SK-N-MC (cell line): ENCODE data around the gene PAPOLA.

Source experiments
- DNase-seq: peaks from one replicate; pipeline ENCODE4 v3.0.0-alpha.2; 2011; ENCODE audit warnings: low read depth, low spot score
- H3K27ac ChIP-seq: fragments of 200-600 bp; sonication (generic); 2 replicates; pipeline ENCODE4 v1.5.1; 2016; ENCODE audit warnings: mixed run types
- H3K36me3 ChIP-seq: fragments of 200-600 bp; sonication (generic); 2 replicates; pipeline ENCODE4 v1.6.1; 2017; ENCODE audit warnings: antibody characterized with exemption, low read length, mixed read lengths; ENCODE audit not compliant: insufficient read depth
- H3K4me3 ChIP-seq: fragments of 200-600 bp; sonication (generic); 2 replicates; pipeline ENCODE4 v1.5.1; 2016
- H3K9ac ChIP-seq: fragments of 200-600 bp; sonication (generic); 2 replicates; pipeline ENCODE4 v1.8.0; 2017; ENCODE audit warnings: mixed run types, mixed read lengths; ENCODE audit not compliant: insufficient read length
- H3K9me3 ChIP-seq: fragments of 200-600 bp; sonication (generic); 2 replicates; pipeline ENCODE4 v1.6.1; 2017; ENCODE audit warnings: low read depth, mild to moderate bottlenecking, antibody characterized with exemption, low read length, moderate library complexity, mixed read lengths
- EZH2 ChIP-seq: fragments of 200-600 bp; sonication (generic); IDR thresholded peaks from one replicate; pipeline ENCODE4 v1.6.1; 2017; ENCODE audit warnings: antibody characterized with exemption
- FOXP2 ChIP-seq: optimal IDR thresholded peaks from 2 replicates; pipeline ENCODE3; 2011; ENCODE audit warnings: mild to moderate bottlenecking, moderate library complexity; ENCODE audit not compliant: insufficient read depth; ENCODE audit errors: extremely low read length, control extremely low read depth
- POLR2AphosphoS5 ChIP-seq: IDR thresholded peaks from 2 replicates; pipeline ENCODE4 v1.6.1; 2012; ENCODE audit warnings: mild to moderate bottlenecking, low read depth, low read length, borderline replicate concordance

Gene PAPOLA

DNA sequence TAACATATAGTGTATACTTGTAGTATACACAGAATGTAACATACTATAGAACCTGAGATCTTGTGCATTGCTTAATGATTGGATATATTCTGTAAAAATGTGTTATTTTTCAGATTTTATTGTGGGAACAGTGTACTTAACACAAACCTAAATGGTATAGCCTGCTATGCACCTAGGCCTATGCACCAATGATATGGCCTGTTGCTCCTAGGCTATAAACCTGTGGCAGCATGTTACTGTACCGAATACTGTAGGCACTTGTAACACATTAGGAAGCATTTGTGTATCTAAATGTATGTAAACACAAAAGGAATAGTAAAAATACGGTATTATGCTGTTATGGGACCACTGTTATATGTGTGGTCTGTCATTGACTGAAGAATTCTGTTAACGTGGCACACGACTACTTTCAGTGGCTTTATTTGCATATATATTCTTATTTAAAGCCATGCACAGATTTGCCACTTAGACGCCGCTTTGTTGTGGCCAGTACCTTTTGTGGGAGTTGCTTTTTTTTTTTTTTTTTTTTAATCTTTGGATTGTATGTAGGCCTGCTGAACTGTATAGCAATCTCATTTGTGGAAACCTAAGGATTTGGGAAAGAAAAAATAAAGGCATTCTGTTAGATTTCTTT, 7.4 kb downstream of the PAPOLA start:
- peaks cover 25% of the 10 kb centered on the region for H3K36me3 ChIP-seq
- no peak overlapping the region for H3K9ac ChIP-seq
- TF ChIP-seq POLR2AphosphoS5: no peak
- no peak for TF ChIP-seq EZH2
- H3K4me3 ChIP-seq: no peak overlapping the region
- no peak for DNase-seq
- H3K9me3 ChIP-seq: peaks cover 10% of the 10 kb centered on the region
- H3K27ac ChIP-seq: no peak overlapping the region

DNA sequence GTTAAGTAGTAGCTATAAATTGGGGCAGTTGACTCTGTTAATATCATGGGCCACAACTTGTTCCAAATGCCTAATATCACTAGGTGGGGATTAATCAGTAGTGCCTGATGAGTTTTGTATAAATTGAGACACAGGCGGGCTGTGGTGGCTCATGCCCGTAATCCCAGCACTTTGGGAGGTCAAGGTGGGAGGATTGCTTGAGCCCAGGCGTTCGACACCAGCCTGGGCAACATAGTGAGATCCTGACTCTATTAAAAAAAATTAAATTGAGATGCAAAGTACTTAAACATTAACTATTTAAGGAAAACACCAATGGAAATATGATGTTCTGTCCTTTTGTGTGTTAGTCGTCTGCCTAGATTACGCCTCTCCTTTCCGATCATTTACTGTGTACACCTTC, 9.0 kb downstream of the PAPOLA start:
- no peak for TF ChIP-seq EZH2
- no peak for TF ChIP-seq FOXP2
- TF ChIP-seq POLR2AphosphoS5: no peak
- no peak for DNase-seq
- Histone ChIP-seq H3K9ac (no peak overlapping the region), H3K4me3 (no peak overlapping the region), H3K27ac (no peak overlapping the region; the same call in 1 of the 2 replicates), H3K9me3 (peaks cover 8% of the 10 kb centered on the region), H3K36me3 (peaks cover 9% of the 10 kb centered on the region)

DNA sequence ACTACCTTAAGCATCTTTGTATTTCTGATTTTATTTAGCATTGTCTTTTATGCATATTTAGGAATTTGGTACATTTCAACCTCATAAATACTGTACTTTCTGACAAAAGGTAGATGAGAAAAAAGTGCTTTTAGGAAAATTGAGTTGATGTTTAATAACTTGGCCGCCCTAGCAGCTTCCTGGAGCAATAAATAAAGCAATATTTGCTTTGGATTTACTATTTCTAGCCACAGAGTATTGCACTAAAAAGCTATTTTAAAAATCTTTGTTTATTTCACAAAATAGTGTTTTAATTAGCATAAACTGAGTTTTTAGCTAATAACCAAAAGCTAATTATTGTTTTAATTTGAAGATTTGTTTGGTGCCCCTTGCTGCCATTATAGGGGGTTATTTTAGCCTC, 9.5 kb downstream of the PAPOLA start:
- H3K36me3 ChIP-seq: peaks cover 4% of the 10 kb centered on the region
- H3K9me3 ChIP-seq: peaks cover 3% of the 10 kb centered on the region; the same call in 1 of the 2 replicates
- H3K4me3 ChIP-seq: no peak overlapping the region
- TF ChIP-seq EZH2: no peak
- no peak for TF ChIP-seq FOXP2
- no peak for TF ChIP-seq POLR2AphosphoS5
- H3K27ac ChIP-seq: no peak overlapping the region
- no peak overlapping the region for H3K9ac ChIP-seq
- DNase-seq: no peak

DNA sequence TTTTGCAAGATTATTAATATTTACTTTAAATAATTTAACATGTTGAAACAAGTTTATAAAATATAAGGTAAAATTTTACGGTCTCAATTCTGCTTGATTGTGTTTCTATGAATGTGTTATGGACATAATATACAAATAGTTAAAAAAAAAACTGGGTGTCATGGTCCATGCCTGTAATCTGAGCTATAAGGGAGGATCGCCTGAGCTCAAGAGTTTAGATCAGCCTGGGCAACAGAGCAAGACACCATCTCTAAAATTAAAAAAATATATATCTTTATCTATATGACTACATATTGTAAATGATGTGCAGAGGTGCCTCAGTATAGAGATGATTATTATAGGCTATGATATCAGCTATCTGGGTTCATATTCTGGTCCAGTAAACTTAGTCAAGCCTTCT, 9.9 kb downstream of the PAPOLA start:
- no peak overlapping the region for H3K27ac ChIP-seq
- H3K36me3 ChIP-seq: no peaks in the 10 kb centered on the region
- H3K4me3 ChIP-seq: no peak overlapping the region
- TF ChIP-seq FOXP2 (no peak), POLR2AphosphoS5 (no peak), EZH2 (no peak)
- no peaks in the 10 kb centered on the region for H3K9me3 ChIP-seq
- no peak for DNase-seq
- no peak overlapping the region for H3K9ac ChIP-seq

DNA sequence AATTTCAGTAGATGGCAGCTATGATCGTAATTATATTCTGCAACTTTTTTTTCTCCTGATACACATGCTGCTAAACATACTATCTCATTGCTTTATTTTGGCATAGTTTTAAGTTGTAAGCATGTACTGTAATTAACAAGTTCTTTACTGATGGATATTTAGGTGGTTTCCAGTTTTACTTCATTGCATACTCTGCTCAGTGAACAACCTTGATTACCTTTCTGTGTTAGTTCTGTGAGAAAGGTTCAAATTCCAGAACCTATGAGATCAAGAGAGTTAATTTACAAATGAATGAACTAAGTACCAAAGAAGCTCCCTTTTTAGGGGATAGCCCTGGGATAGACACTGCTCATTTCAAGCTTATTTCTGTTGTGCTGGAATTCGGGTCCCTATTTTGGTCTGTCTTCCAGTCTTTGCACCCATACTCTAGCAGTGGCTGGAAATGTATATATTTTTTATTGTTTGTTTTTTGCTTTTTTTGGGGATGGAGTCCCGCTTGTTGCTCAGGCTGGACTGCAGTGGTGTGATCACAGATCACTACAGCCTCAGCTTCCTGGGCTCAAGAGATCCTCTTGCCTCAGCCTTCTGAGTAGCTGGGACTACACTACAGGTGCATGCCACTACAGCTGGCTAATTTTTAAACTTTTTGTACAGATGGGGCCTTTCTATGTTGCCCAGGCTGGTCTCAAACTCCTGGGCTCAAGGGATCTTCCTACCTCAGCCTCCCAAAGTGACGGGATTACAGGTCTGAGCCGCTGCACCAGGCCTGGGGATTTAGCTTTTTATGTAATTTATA, 10.6 kb downstream of the PAPOLA start:
- TF ChIP-seq POLR2AphosphoS5 (no peak), EZH2 (no peak), FOXP2 (no peak)
- Histone ChIP-seq H3K9ac (no peak overlapping the region), H3K36me3 (no peaks in the 10 kb centered on the region), H3K27ac (no peak overlapping the region), H3K4me3 (no peak overlapping the region), H3K9me3 (no peaks in the 10 kb centered on the region)
- DNase-seq: no peak

DNA sequence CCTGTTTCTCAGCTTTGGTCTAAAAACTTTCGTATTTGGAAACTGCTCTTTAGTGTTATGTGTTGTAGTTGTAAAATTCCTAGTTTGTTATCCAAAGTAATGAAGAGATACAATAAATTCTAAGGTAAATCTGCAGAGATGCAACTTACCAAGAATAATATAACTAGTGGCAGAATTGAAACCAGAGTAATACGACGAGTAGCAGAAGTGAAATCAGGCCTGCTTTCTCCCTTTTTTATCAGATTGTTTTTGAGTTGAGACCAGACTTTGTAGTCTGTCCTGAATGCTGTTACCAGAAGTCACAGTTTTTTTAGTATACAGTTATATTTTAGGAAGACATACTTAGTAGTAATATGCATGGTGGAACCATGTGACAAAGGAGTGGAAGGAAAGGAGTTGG, 12.5 kb downstream of the PAPOLA start:
- peaks cover 4% of the 10 kb centered on the region for H3K36me3 ChIP-seq
- no peak for DNase-seq
- TF ChIP-seq POLR2AphosphoS5 (no peak), EZH2 (no peak), FOXP2 (no peak)
- H3K27ac ChIP-seq: peak overlapping the region; percentile 89
- no peaks in the 10 kb centered on the region for H3K9me3 ChIP-seq
- peak overlapping the region; percentile 50 for H3K4me3 ChIP-seq
- H3K9ac ChIP-seq: no peak overlapping the region

DNA sequence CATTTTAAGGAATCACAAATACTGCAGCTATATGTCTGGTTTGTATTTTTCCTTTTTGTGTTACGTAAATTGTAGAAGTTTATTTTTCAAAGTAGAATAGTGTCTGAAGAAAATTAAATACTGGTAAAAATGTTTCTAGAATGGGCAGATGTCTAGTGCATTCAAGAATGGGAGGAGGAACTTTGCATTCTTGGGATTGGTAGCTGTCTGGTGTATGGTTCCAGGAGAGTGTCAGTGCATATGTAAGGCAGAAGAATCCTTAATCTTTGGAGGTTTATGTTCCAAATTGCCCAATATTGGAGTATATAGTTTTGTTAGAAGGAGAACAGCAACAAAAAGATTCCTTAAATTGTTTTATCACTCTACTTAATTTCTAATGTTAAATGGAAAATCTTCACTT, 13.5 kb downstream of the PAPOLA start:
- TF ChIP-seq FOXP2: no peak
- no peak for TF ChIP-seq POLR2AphosphoS5
- no peak for TF ChIP-seq EZH2

DNA sequence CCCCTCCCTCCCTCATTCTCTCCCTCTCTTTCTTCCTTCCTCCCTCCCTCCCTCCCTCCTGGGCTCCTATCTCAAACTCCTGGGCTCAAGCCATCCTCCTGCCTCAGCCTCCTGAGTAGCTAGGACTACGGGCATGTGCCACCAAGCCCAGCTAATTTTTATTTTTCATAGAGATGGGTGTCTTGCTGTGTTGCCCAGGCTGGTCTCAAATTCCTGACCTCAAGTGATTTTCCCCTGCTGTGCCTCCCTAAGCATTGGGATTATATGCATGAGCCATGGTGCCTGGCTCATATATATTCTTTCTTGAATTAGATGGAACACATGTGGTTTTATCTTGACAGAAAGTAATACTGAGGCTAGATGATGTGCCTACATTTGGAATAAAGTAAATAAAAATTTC, 14.2 kb downstream of the PAPOLA start:
- Histone ChIP-seq H3K4me3 (peak overlapping the region; percentile 50), H3K9me3 (no peaks in the 10 kb centered on the region), H3K9ac (no peak overlapping the region), H3K36me3 (peaks cover 19% of the 10 kb centered on the region), H3K27ac (peak overlapping the region; percentile 89)
- DNase-seq: no peak
- TF ChIP-seq POLR2AphosphoS5 (no peak), EZH2 (no peak)

More for the DNA sequence above, 13.5 kb downstream of the PAPOLA start:
- Histone ChIP-seq H3K36me3 (peaks cover 14% of the 10 kb centered on the region), H3K4me3 (peak overlapping the region; percentile 50), H3K9me3 (no peaks in the 10 kb centered on the region), H3K9ac (no peak overlapping the region), H3K27ac (peak overlapping the region; percentile 89)
- DNase-seq: no peak

DNA sequence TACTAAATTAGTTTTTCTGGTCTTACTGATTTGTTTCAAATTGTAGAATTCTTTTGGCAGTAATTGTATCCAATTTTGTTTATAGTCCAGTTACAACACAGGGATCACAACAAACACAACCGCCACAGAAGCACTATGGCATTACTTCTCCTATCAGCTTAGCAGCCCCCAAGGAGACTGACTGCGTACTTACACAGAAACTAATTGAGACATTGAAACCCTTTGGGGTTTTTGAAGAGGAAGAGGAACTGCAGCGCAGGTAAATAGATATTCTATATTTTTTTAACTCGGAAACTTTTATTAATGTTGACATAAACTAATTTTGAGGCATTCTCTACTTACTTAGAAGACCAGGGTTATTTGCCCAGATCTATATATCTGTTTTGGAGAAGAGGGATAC, 17.8 kb downstream of the PAPOLA start:
- H3K4me3 ChIP-seq: no peak overlapping the region
- no peak for DNase-seq
- H3K36me3 ChIP-seq: peaks cover 49% of the 10 kb centered on the region
- no peak for TF ChIP-seq EZH2
- TF ChIP-seq POLR2AphosphoS5: no peak
- TF ChIP-seq FOXP2: no peak
- no peak overlapping the region for H3K9ac ChIP-seq
- H3K9me3 ChIP-seq: no peaks in the 10 kb centered on the region
- H3K27ac ChIP-seq: no peak overlapping the region
